HAP-1 (cell line): ENCODE results near the gene AP3D1.
A peak's percentile ranks its signal among the peaks of the same experiment; 100 is the strongest.
"Not testable (repeated sequence)": the region's sequence is repeated elsewhere in the genome, so short reads cannot be mapped to it uniquely, and the experiment has no call there.

Experiments used
- DNase-seq, 2 experiments: peaks; one replicate each; pipeline ENCODE4 v3.0.0-alpha.2; 2016 to 2020; ENCODE audit warnings: low spot score in 2 of 2
- H3K27me3 ChIP-seq: fragments of 250-450 bp; sonication (Bioruptor Pico); 2 replicates; pipeline ENCODE4 v1.5.1; 2020; ENCODE audit warnings: low read depth, mild to moderate bottlenecking, moderate library complexity
- H3K36me3 ChIP-seq: fragments of 250-450 bp; sonication (Bioruptor Pico); replicated peaks from 2 replicates; pipeline ENCODE4 v1.5.1; 2020; ENCODE audit warnings: mild to moderate bottlenecking
- H3K4me1 ChIP-seq: fragments of 250-450 bp; sonication (Bioruptor Pico); 2 replicates; pipeline ENCODE4 v1.5.1; 2020; ENCODE audit warnings: mild to moderate bottlenecking
- H3K4me3 ChIP-seq: fragments of 250-450 bp; sonication (Bioruptor Pico); 2 replicates; pipeline ENCODE4 v1.5.1; 2020; ENCODE audit warnings: mild to moderate bottlenecking, moderate library complexity
- H3K9me3 ChIP-seq: fragments of 250-450 bp; sonication (Bioruptor Pico); 2 replicates; pipeline ENCODE4 v1.5.1; 2020; ENCODE audit warnings: mild to moderate bottlenecking, moderate library complexity
- in situ Hi-C: fragments of 300-500 bp; cut with MboI; formaldehyde crosslinking; loops from 3 replicates; pipeline ENCODE4 v1.14.3; 2020; ENCODE audit warnings: low sequenced_read_pairs, inconsistent platforms, mixed read lengths

The AP3D1 gene

DNA sequence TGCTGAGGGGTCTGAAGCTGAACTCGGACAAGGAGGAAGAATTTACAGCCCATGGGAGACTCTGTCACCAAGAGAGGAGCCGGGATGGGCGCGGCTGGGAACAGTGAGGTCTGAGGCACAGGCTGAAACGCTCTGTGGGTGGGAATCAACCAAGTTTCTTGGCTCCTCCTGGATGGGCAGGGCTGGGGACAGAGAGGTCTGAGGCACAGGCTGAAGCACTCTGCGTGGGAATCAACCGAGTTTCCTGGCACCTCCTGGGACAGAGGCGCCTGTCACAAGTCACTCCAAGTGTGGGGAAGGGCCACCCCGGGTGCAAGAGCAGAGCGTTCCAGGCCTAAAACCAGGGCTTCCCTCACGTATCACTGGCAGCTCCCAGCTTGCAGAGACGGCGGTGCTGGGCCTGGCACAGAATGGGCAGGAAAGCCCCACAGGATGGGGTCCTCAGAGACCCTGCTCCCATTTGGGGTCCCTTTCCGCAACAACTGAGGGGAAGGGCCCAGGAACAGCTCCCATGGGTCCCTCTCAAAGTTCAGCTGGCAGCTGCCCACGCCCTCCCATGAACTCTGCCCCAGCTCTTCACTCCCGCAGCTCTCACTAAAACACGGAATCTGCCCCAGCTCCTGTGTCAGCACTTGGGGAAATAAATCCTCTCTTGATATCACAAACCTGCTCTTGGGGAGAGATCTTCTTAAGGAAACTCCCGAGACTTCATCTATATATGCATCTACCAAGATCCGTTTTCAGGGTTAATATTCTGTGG, 18.5 kb downstream of the AP3D1 start:
- no peak overlapping the region for H3K4me3 ChIP-seq
- no peaks in the 10 kb centered on the region for H3K4me1 ChIP-seq
- DNase-seq, result no peak
- in situ Hi-C loops, result no loop called here
- peaks cover 61% of the 10 kb centered on the region for H3K36me3 ChIP-seq
- H3K27me3 ChIP-seq, result no peaks in the 10 kb centered on the region
- no peaks in the 10 kb centered on the region for H3K9me3 ChIP-seq

DNA sequence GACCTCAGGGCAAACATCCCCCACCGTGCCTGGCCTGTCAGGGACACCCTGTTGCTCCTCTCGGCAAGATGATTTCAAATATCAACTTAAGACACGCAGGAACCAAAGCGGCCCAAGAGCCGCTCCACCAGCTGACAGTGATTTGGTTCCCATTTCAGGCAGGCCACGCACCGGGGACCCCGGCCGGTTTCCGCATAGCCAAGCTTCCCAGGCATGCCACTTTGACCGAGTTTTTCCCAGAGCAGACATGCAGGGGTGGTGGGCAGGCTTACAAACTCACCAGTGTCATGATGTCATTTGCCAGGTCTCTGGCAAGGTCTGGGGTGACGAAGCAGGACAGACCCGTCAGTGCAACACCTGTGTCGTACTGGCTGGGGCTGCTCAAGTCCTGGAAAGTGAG, 19.2 kb downstream of the AP3D1 start:
- H3K4me1 ChIP-seq, result no peaks in the 10 kb centered on the region
- H3K36me3 ChIP-seq, result peaks cover 60% of the 10 kb centered on the region
- H3K9me3 ChIP-seq, result no peaks in the 10 kb centered on the region
- DNase-seq, result no peak
- in situ Hi-C loops, result no loop called here
- H3K4me3 ChIP-seq, result no peak overlapping the region
- no peaks in the 10 kb centered on the region for H3K27me3 ChIP-seq

DNA sequence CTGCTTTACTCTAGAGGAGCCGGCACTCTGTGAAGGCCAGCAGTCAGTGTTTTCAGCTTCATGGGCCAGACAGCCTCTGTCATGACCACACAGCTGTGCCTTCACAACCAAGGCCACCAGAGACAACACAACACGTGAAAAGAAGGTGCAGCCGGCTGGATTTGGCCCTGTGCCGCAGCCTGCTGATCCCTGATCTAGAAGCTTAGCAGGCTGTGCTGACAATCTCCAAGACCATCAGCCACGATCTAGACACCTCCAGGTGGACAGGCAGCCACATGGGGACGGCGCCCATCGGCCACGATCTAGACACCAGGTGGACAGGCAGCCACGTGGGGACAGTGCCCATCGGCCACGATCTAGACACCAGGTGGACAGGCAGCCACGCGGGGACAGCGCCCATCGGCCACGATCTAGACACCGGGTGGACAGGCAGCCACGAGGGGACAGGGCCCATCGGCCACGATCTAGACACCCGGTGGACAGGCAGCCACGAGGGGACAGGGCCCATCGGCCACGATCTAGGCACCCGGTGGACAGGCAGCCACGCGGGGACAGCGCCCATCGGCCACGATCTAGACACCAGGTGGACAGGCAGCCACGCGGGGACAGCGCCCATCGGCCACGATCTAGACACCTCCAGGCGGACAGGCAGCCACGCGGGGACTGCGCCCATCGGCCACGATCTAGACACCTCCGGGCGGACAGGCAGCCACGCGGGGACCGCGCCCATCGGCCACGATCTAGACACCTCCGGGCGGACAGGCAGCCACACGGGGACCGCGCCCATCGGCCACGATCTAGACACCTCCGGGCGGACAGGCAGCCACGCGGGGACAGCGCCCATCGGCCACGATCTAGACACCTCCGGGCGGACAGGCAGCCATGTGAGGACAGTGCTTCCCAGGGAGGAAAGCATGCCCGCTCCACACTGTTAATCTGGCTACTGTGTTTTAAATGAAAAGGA, 20.1 kb downstream of the AP3D1 start:
- H3K4me3 ChIP-seq, H3K4me1 ChIP-seq, in situ Hi-C loops, H3K9me3 ChIP-seq, DNase-seq, H3K27me3 ChIP-seq: not testable (repeated sequence)
- peaks cover 58% of the 10 kb centered on the region for H3K36me3 ChIP-seq

DNA sequence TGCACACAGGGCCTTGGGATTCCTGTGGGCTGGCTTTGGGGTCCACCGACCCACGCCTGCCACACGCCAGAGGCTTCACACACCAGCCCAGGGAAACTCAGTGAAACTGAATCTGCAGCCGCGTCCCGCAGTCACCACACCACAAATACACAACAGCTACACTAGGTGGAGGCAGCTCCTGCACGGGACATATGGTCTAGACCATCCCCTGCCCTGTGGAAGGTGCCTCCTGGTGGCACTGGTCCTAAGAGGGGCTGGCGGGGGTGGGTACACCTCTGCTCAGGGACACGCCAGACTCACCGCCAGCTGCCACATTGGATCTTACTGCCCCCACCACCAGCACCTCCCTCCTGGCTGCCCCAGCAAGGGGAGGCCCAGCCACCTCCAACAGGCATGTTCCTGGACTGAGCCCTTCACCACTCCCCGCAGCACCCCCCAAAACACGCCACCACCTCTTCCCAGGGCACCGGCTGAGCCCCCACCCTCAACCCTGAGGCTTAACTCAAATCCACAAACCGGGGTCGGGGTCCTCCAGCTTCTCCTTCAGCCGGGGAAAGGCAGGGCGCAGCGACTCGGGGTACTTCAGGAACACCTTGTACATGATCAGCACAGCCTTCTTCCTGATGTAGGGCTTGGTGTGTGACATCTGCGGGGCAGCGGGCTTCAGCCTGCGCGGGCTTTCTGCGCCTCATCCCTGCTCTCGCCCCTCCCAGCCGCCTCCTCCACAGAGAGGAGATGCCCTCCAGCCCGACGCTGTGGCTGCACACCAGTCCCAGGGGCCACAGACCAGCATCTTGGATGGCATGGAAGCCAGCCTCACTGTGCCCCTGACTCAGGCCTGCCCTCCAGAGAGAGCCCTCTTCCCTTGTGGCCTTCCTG, 21.2 kb downstream of the AP3D1 start:
- peaks cover 62% of the 10 kb centered on the region for H3K36me3 ChIP-seq
- in situ Hi-C loops, result no loop called here
- no peaks in the 10 kb centered on the region for H3K27me3 ChIP-seq
- no peaks in the 10 kb centered on the region for H3K9me3 ChIP-seq
- no peak for DNase-seq
- no peak overlapping the region for H3K4me3 ChIP-seq
- no peaks in the 10 kb centered on the region for H3K4me1 ChIP-seq

DNA sequence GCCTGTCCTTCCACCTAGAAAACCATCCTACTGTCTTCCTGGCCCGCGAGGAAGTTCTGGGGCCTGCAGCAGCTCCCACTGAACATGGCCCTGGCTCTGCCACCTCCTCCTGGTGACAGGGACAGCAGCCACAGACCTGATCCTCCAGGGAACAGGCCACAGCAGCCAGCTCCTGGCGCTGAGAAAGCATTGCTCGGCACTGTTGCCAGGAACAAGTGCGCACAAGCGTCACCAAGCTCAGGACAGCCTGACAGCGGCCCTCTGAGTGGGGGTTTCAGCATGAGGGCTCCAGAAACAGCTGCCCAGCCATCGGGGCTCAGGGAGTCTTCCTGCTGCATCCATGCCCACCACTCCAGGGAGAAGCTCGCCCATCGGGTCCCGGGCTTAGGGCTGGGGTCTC, 21.9 kb downstream of the AP3D1 start:
- Histone ChIP-seq H3K36me3 (peaks cover 64% of the 10 kb centered on the region), H3K4me1 (no peaks in the 10 kb centered on the region), H3K4me3 (no peak overlapping the region), H3K27me3 (no peaks in the 10 kb centered on the region), H3K9me3 (no peaks in the 10 kb centered on the region)
- no peak for DNase-seq
- in situ Hi-C loops, result no loop called here

DNA sequence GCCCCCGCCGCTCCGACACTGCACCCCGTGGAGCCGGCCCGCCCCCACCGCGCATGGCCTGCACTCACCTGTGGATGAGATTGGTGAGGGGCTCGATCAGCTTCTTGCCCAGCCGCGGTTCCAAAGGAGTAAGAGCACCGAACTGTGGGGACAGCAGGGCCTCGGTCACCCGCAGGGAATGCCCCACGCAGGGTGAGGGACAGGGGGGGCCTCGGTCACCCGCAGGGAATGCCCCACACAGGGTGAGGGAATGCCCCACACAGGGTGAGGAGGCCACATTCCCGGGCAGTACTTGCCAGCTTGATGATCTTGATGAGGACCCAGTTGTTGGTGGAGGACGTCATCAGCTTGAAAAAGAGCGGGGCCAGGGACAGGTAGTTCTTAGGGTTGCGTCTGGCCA, 22.3 kb downstream of the AP3D1 start:
- in situ Hi-C loops, result no loop called here
- no peaks in the 10 kb centered on the region for H3K4me1 ChIP-seq
- H3K36me3 ChIP-seq, result peaks cover 67% of the 10 kb centered on the region

DNA sequence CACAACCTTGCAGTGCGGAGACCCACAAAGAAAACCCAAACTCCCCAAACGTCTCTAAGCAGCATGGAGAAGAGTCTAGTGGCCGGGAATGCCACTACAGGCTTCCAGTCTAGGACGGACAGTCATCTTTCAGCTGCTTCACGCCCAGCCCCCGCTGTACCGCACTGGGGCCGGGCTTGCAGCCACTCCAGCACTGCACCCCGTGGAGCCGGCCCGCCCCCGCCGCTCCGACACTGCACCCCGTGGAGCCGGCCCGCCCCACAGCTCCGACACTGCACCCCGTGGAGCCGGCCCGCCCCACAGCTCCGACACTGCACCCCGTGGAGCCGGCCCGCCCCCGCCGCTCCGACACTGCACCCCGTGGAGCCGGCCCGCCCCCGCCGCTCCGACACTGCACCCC, 23.1 kb downstream of the AP3D1 start:
- H3K4me1 ChIP-seq, DNase-seq, H3K27me3 ChIP-seq, H3K9me3 ChIP-seq, in situ Hi-C loops, H3K4me3 ChIP-seq: not testable (repeated sequence)
- H3K36me3 ChIP-seq, result peaks cover 70% of the 10 kb centered on the region

More for the DNA sequence above, 22.3 kb downstream of the AP3D1 start:
- Histone ChIP-seq H3K9me3 (no peaks in the 10 kb centered on the region), H3K4me3 (no peak overlapping the region), H3K27me3 (no peaks in the 10 kb centered on the region)
- DNase-seq, result no peak

DNA sequence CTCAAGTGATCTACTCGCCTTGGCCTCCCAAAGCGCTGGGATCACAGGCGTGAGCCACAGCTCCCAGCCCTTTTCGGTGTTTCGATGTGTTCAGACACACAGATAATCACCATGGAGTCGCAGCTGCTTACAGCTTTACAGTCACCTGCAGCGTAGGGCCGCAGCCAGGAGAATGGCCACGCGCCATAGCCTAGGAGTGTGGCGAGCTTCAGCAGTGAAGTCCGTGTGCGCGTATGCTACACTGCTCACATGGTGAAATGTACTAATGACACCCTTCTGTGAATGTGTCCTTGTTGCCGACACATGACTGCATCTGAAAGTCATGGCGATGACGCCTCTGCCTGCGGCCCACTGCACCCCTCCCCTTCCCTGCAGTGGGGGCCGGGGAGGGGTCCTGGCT, 23.6 kb downstream of the AP3D1 start:
- Histone ChIP-seq H3K27me3 (no peaks in the 10 kb centered on the region), H3K9me3 (no peaks in the 10 kb centered on the region), H3K4me1 (no peaks in the 10 kb centered on the region), H3K36me3 (peaks cover 72% of the 10 kb centered on the region), H3K4me3 (no peak overlapping the region)
- DNase-seq, result no peak
- in situ Hi-C loops, result no loop called here

DNA sequence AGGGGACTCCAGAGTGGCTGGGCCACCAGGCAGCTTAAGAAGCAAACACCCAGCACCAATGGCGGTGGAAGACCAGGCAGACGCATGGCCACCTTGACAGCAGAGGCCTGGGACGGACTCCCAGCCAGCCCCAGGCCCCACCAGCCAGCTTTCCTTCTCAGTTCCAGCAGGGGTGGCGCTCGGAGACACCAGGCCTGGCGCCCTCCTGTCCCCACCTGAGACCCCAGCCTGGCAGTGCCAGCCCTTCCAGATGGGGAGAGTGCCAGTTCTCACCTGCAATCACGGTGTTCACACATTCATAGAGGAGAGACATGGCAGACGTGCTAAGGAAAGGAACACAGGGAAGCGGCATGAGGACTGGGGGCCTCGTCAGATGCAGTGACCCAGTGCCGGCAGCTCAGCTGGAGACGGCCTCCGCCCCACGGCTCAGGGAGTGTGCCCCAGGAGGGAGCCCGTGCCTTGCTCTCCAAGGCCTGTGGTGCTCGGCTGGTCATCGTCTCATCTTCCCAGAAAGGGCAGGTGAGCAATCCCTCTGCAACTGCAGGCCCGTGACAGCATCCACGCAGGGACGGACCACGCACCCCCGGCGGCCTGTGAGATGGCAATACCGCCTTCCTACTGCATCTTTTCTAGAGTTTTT, 24.4 kb downstream of the AP3D1 start:
- Histone ChIP-seq H3K9me3 (no peaks in the 10 kb centered on the region), H3K27me3 (no peaks in the 10 kb centered on the region), H3K36me3 (peaks cover 72% of the 10 kb centered on the region), H3K4me3 (no peak overlapping the region), H3K4me1 (no peaks in the 10 kb centered on the region)
- in situ Hi-C loops, result no loop called here
- no peak for DNase-seq

DNA sequence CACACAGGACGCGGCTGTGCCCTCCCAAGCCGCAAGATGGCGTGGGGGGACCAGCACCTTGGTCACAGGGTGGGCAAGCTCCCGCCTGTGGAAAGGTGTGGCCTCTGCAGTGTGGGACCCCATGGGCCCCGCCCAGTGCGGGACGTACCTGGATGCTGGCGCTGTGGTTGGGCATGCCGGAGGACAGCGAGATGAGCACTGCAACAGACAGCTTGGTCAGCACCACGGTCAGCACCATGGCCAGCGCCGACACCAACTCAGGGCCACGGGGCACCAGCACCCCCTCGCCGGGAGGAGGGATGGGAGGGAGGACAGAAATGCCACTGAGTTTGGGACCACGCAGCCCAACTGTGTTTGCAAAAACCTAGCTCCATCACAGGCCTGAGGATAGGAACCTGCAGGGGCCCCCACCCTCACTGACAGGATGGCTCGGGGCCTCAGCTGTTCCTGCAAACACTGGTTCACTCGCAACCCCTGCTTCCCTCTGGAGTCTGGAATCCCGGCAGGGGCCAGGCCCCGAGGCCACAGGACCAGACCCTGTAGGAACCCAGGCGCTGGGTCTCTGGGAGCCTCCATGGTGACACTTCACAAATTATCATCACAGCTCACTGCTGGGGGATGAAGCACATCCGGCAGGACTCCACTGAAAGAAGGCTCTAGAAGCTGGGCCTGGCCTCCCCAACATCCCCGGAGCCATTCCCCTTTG, 27.5 kb downstream of the AP3D1 start:
- no peaks in the 10 kb centered on the region for H3K4me1 ChIP-seq
- H3K27me3 ChIP-seq, result no peaks in the 10 kb centered on the region
- H3K9me3 ChIP-seq, result no peaks in the 10 kb centered on the region
- peak in 1 of 2 experiments; percentile 43 for DNase-seq
- in situ Hi-C loops, result no loop called here
- H3K4me3 ChIP-seq, result no peak overlapping the region
- H3K36me3 ChIP-seq, result peaks cover 81% of the 10 kb centered on the region

DNA sequence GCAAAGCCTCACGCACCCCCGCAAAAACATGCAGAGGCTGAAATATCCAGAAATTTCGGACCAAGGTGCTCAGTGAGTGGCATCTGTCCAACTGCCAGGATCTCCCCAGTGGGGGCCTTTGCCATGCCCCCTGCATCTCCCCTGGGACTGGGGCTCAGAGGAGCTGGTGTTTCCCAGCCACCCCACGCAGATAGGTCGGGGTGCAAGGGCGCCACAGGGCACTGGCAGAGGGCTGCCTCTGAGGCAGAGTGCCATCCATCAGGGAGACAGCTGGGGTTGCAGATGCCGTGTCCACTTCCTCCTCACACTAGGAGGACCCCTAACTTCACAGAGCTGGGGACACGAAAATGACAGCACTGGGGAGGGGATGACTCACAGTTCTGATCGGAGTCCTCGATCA, 28.4 kb downstream of the AP3D1 start:
- Histone ChIP-seq H3K4me3 (no peak overlapping the region), H3K36me3 (peaks cover 88% of the 10 kb centered on the region), H3K9me3 (no peaks in the 10 kb centered on the region), H3K27me3 (no peaks in the 10 kb centered on the region), H3K4me1 (no peaks in the 10 kb centered on the region)
- DNase-seq, result no peak
- in situ Hi-C loops, result no loop called here

DNA sequence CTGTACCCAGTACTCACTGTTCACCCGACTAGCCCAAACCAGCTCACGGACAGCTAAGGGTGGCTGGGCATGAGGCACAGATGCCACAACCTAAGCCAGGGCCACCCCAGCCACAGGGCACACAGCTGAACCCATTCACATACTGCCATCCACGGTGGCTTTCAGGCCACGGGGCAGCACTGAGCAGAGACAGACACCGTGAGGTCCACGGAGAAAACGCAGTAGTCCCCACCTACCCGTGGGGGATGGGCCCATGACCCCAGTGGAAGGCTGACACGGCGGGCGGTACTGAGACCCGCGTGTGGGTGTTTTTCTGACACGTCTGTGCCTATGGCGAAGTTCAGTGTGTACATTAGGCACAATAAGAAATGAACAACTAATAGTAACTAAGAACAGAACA, 29.1 kb downstream of the AP3D1 start:
- Histone ChIP-seq H3K36me3 (peaks cover 89% of the 10 kb centered on the region), H3K9me3 (no peaks in the 10 kb centered on the region), H3K4me1 (no peaks in the 10 kb centered on the region), H3K4me3 (no peak overlapping the region), H3K27me3 (no peaks in the 10 kb centered on the region)
- DNase-seq, result no peak
- in situ Hi-C loops, result no loop called here
